ENCODE results near the gene RAC3.

RAC3 gene

DNA sequence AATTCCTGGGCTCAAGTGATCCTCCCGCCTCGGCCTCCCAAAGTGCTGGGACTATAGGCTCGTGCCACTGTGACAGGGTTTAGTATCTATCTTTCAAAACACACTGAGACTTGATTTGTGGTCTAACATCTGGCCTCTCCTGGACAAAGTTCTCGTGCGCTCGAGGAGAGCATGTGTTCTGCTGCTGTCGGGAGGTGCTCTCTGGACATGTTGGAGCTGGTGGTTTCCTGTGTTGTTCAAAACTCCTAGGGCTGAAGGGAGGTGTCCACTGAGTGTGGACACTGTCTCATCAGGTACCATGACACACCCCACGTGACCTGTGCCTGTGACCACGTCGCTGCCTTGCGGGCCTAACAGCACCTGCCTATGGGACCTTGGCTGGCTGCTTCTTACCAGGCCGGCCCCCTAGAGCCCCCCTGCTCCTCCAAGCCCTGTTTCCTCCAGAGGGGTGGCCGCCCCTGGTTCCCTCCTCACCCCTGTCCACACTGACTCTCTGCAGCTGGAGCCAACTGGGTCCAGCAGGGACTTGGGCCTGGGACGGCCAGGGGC is 14.5 kb downstream of the RAC3 start:
- no peak for FAIRE-seq

DNA sequence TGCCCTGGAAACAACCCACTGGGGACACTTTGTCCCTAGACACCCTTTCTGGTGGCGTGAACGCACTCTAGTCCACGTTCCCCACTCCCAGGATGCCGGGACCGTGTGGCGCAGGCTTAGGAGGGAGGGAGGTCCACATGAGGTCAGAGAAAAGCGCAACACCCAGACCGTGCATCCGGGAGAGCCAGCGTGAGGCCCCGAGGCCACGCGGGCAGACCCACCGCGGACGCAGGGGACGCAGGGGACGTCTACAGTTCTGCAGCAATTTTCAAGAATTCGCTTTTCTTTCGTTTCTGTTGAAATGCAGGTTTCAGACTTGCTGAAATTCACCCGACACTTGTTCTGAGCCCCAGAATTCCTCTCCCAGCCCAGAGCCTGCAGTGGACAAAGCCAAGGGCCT is 15.4 kb downstream of the RAC3 start:
- no peak for FAIRE-seq

DNA sequence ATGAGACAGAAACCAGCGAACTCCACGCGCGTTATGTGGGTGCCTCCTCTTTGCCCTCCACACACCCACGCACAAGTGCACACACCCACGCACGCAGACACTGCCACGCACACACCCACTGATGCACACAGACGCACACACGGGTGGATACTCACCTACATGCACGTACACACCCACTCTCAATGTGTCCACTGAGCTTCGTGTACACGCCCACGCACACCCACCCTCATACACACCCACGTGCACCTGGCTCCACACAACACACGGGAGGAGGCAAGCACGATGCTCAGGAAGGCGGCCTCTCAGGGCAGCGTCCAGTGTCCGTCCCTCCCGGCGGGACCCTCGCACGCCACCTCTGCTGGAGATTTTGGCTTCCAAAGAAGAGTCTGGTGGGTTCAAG is 15.9 kb downstream of the RAC3 start:
- no peak for FAIRE-seq

DNA sequence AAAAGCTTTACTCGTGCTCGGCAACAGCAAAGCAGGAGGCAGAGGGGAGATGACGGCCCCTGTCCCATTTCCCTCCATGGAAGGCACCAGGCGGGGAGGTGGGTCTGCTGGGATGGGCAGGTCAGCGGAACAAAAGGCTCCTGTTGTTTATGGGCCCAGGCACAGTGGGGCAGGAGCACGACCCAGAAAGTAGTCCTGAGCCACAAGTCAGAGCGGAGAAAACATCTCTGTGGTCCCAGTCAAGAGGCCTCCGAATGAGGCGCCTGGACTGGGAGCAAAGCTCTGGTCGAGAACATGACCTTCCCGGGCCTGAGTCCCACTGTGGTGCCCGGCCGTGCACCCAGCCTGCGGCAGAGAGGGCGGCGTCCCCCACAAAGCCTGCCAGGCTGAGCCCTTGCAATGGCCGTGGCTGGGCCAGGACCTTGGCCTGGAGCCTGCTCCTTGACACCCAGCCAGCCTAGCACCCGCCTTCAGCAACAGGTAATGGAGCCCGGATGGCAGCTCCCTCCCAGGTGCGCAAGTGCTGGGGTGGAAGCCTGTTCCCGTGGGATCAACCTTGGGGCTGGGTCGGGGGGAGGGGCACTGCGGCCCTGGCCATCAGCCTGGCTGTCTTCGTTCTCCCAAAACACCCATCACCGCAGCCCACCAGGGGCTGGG is 16.6 kb downstream of the RAC3 start:
- FAIRE-seq, result no peak

DNA sequence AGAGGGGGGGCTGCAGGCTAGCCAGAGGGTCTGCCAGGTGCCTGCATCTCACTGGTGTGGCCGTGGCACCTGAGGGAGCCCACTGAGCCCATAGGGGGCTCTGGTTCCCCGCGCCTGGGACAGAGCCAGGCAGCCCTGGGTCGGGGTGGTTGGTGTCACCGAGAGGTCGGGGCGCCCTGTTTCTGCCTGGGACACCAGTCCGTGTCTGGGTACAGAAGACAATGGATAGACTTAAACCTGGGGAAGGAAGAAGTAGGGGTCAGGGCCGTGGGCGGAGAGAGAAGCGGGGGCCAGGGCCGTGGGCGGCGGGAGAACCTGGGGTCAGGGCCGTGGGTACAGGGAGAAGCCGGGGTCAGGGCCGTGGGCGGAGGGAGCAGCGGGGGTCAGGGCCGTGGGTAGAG is 17.1 kb downstream of the RAC3 start:
- FAIRE-seq, result no peak

DNA sequence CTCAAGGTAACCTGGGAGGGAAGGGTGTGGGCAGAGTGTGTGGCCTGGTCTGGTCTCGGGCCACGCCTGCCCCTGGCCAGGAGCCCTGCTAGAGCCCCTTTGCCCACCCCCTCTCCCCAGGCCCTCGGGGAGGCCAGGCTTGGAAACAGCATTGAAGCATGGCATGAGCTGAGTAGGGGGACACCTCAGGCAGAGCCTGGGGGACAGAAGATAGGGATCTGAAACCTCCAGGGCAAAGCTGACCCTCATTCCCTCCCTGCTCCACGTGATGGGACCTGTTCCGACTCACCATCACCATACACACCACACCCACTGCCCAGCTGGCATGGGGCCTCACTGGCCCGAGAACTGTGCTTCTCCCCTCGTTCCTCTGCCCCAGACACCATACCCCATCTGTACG is 17.6 kb downstream of the RAC3 start:
- no peak for FAIRE-seq

DNA sequence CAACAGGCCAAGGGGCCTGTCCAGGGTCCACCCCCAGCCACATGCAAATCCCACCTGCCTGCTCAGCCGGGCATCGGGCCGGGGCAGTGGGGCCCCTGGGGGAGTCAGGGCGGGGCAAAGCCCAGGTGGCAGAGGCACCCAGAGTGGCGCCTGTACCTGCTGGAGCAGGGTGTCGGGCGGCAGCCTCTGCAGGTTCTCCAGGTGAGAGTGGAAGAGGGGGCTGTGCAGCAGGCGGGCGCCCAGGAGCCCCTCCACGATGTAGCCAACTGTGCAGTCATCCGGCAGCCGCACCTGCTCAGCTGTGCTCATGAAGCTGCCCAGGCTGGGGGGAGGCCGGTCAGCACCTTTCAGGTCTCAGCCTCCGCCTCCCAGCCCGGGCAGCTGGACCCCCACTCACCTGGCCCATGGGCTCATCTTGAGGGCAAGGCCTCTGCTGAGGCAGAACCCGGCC is 18.1 kb downstream of the RAC3 start:
- FAIRE-seq, result no peak

DNA sequence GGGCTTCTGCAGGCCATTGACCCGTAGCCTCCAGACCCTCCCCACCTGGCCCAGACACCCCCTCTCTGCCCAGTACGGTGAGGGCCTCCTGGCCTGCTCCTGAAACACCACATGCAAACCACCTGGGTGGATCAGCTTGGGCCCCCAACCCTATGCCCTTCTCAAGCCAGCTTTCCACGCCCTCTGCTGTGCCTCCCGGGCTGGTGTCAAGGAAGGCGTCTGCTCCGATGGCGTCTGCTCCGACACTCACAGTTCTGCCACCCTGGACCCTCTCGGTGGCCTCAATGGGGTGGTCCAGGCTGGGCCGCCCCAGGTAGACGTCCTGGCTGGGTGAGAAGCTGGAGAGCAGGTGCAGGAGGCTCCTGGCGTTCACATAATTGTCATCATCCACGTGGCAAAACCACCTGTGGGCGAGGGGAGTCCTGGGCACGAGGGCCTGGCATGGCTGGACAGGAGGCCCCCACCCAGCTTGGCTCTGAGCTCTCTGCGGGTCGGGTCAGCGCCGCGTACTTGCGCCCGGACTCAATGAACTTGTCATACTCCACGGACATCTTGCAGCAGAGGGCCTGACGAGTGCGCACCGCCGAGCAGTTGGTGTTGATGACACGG is 18.8 kb downstream of the RAC3 start:
- no peak for FAIRE-seq

DNA sequence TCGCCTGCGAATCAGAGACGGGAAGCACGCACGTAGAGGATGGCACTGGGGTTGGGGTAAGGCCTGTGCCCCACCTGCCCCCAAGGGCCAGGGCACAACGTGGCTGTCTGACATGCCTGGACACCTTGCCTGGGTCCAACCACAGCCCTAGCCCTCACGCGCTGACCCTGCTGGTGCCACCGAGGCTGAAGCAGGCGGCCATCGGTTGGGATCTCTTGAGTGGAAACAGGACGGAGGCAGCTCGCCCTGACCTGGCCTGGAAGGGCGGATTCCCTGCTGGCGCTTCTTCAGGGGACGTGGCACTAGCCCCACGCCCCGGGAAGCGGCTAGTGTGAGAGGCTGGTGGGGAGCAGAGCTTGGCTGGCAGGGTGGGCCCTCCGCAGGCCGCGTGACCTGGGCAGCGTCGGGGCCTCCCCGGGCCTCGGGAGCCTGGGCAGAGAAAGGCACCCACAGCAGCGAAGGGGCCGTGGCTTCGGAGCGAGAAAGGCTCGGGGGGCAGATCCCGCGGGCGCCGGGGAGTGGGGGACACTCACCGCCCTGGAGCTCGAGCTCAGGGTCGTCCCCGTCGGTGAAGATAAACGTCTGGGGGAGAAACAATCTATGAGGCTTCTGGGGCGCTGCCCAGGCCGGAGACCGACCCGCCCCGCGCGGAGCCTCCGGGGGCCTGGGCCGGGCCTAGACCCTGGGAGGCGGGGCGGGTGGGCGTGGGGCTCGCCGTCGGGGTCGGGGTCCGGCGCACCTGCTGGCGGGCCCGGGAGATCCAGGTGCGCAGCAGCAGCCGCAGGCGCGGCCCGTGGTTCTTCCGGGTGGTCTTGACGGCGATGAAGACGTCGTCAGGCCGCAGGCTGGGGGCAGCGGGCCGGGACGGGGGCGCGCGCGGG is 19.5 kb downstream of the RAC3 start:
- FAIRE-seq, result no peak

DNA sequence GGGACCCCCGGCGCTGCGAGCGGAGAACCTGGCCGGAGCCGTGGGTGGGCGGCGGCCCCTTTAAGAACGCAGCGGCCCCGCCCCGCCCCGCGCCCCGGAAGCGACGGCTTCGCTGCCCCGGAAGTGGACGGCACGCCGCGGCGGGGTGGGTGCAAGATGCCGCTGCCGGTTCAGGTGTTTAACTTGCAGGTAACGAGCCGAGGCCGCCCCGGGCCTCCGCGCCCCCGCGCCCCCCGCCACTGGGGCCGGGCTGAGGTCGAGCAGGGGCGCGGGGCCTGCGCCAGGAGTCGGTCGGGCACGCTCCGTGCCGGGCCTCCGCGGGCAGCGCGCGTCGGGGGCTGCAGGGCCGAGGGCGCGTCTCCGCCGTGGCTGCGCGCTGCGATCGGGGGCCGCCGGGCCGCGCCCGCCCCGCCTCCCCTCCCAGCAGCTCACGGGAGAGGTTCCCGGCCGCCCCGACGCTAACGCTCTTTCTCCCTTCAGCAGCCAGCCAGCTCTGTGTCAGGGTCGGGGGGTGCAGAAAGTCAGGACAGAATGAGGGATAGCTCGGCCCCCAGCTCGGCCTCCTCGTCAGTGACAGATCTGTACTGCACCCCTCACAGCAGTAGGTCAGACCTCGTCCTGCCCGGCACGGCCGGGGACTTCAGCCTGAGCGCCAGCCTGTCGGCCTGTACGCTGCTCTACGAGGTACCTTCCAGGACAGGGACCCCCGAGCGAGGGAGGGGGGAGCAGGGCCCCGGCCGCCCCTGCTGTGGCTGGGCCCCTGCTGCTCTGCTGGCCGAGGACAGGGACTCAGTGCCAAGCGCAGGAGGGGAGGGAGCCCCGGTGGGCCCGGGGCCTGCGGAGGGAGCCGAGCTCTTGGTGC is 20.5 kb downstream of the RAC3 start, which contains the start of the genes GPS1 and RFNG:
Gene GPS1 (plus strand): TSS at position 123 of the 862 bp plus-strand sequence. CDS start 34 bp downstream, at position 157.
Gene RFNG (minus strand): TSS at position 36 of the 862 bp plus-strand sequence. CDS start 45 bp downstream, outside the sequence.
- no peak for FAIRE-seq

DNA sequence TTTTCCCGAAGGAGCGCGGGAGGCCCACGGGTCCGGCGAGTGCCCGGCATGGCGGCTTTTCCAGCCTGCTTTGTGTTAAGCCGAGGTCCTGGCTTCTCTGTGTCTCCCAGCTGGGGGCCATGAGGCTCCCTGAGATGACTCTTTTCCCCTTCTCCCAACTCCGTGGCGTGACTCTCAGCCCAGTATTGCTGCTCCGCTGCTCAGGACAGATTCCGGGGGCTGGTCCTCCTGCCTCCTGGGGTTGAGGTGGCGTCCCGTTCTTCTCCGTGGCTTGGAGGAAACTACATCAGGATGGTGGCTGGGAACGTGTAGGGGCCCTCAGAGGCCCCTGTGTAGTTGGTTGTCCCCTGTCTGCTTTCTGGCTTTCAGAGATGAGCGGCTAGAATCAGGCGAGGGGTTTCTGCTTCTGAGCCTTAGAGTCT is 21.2 kb downstream of the RAC3 start:
- FAIRE-seq, result no peak

DNA sequence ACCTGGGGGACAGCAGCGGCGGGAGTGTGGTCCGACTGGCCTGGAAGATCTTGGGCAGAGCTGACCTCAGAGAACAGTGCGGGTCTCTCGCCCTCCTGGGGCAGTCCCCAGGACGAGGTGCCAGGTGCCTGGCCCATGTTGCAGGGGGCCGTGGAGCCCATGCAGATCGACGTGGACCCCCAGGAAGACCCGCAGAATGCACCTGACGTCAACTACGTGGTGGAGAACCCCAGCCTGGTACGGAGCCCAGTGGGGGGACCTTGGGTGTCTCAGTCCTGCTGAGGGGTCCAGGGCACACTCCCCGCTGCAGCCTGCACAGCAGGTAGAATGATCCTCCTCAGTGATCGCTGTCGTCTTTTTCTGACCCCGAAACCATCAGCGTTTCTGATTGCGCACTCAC is 21.7 kb downstream of the RAC3 start:
- no peak for FAIRE-seq

DNA sequence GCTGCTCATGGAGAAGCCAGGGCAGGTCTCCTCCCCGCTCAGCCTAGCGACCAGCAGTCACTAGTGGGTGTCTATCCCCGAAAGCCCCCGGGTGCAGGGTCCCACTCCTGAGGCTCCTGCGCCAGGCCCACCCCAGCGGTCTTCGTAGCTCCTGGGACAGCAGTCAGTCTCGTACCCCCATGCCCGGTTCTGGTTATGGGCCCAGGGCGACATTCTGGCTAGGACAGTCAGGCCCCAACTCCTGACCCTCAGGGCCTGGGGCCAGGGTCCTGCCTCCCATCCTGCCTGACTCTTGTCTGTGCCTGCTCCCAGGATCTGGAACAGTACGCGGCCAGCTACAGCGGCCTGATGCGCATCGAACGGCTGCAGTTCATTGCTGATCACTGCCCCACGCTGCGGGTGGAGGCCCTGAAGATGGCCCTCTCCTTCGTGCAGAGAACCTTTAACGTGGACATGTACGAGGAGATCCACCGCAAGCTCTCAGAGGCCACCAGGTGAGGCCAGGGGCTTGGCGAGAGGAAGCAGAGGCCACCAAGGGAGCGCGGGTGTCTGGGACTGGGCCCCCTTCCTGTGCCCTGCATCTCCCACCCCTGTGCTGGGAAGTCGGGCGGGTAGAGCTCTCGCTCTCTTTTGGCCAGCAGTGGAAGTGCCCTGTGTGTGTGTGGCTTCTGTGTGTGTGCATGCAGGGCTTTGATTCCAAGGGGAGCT is 22.2 kb downstream of the RAC3 start:
- no peak for FAIRE-seq

DNA sequence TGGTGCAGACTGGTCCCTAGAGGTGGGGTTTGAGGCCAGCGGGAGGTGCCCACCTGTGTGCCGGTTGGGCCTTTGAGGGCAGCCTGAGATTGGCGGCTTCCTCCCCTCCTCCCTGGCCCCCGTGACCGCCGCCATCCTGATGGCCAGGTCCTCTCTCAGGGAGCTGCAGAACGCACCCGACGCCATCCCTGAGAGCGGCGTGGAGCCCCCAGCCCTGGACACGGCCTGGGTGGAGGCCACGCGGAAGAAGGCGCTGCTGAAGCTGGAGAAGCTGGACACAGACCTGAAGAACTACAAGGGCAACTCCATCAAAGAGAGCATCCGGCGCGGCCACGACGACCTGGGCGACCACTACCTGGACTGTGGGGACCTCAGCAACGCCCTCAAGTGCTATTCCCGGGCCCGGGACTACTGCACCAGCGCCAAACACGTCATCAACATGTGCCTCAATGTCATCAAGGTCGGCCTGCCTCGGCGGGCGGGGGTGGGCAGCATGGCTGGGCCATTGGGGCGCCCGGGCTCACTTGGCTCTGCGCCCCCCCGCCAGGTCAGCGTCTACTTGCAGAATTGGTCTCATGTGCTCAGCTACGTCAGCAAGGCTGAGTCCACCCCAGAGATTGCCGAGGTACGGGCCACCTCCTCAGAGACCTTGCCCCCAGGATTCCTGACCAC is 23.0 kb downstream of the RAC3 start:
- FAIRE-seq, result no peak

DNA sequence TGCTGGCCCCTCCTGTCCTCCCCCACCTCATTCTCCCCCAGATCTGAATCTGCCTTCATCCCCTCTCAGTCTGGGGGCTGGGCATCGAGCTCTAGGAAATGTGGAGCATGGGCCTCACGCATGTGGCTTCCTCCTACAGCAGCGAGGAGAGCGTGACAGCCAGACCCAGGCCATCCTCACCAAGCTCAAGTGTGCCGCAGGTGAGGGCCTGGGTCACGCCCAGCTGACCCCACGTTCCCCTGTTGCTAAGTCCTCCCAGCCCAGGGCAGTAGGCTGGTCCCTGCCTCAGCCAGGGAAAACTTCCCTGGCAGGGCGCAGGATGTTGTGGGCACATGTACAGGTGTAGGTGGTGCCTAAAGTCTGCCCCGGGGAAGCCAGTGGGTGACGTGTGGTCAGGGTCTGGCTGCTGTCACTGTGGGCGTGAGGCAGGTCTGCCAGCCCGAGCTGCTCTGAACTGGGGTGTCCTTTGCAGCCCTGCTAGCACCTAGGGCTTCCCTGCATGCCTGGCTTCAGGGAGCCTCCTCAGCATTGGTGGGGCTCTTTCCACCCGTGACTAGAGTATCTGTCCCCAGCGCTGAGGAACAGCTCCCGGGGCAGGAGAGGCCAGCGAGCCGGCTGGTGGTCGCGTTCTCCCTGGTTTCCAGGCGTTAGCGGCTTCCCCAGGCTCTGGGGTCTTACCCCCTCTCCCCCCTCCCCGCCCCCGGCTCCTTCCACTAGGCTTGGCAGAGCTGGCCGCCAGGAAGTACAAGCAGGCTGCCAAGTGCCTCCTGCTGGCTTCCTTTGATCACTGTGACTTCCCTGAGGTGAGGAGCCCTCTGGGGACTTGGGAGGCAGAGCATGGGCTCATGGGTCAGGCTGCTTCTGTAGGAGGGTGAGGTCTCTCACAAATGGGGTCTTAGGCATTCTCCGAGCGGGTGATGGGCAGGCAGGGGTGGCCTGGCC is 23.8 kb downstream of the RAC3 start:
- no peak for FAIRE-seq

DNA sequence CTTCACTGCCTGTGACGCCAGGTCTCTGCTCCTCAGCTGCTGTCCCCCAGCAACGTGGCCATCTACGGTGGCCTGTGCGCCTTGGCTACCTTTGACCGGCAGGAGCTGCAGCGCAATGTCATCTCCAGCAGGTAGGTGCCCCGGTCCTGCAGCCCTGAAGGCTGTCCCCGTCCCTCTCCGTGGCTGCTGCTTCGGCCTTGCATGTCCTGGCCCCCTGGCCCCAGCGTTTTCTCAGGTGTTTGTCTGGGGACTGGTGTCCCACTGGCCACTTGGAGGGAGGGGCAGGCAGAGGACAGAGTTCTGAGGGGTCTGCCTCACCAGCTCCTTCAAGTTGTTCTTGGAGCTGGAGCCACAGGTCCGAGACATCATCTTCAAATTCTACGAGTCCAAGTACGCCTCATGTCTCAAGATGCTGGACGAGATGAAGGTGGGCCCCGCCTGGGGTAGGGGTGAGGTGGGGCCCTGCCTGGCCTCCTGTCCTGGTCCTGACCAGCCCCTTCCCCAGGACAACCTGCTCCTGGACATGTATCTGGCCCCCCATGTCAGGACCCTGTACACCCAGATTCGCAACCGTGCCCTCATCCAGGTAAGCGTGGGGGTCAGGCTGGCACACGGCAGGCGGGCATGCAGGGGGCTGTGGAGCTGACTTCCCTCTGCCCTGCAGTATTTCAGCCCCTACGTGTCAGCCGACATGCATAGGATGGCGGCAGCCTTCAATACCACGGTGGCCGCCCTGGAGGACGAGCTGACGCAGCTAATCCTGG is 24.7 kb downstream of the RAC3 start:
- no peak for FAIRE-seq

DNA sequence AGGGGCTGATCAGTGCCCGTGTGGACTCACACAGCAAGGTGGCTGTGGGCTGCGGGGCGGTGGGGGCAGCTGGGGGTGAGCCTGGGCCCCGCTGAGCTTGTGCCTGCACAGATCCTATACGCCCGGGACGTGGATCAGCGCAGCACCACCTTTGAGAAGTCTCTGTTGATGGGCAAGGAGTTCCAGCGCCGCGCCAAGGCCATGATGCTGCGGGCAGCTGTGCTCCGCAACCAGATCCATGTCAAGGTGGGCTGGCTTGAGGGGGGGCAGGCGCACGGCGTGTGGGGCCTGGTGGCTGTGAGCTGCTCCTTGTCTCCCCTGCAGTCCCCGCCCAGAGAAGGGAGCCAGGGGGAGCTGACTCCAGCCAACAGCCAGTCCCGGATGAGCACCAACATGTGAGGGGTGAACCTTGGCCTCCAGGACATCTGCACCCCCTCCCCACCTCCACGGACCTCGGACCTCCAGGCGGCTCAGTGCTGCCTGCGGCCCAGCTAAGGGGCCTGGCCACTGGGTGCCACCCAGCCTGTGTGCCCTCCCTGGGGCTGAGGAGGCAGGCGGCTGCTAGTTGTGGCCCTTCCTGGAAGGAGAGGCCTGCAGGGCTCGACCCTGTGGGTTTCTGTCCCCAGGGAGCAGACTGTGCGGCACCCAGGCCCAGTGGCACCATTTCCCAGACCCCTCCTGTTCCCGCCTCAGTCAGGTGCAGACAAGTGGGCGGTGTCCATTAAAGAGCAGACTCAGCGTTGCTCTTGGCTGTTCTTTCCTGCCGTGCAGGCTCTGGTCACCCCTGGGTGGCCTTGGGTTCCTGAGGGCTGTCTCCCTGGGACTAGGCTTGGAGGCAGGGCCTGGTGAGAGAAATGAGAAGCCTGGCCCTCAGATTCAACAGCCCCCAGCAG is 25.5 kb downstream of the RAC3 start:
- FAIRE-seq, result no peak

Measured in colon (tissue), 2 donors.